ENCODE data around the gene GPHB5. TPM values are rescaled to one million over a fixed set of nuclear protein-coding genes. Genes with fewer than 3 reads are reported as not detected.
"Not testable (repeated sequence)": the region's sequence is repeated elsewhere in the genome, so short reads cannot be mapped to it uniquely, and the experiment has no call there.

The GPHB5 gene
- total and polyA plus RNA-seq, 9 of the 15 experiments (the other 6 are each of a cell fraction or from before 2014, with no cell fraction given), result not detected

- H2AFZ ChIP-seq (ENCODE audit: low read depth, low read length); ATAC-seq; H3K27ac ChIP-seq (ENCODE audit: extremely low read depth, low read depth, low read length); H3K9me3 ChIP-seq (replicated peaks; ENCODE audit: control insufficient read depth, insufficient read depth, low read depth, low read length); H3K4me3 ChIP-seq; POLR2A ChIA-PET; BruUV-seq (replicated peaks); H3K9ac ChIP-seq (ENCODE audit: insufficient read depth in 1 of 2, low read depth in 2 of 2, low read length in 2 of 2); DNase-seq (ENCODE audit: extremely low read depth in 1 of 4, low spot score in 3 of 4); H3K4me2 ChIP-seq (ENCODE audit: insufficient read depth, low read length); FAIRE-seq; H3K36me3 ChIP-seq (ENCODE audit: control insufficient read depth, insufficient read depth, low read length); H3K79me2 ChIP-seq (ENCODE audit: control insufficient read depth, insufficient read depth, low read length); H4K20me1 ChIP-seq (replicated peaks; ENCODE audit: control insufficient read depth, insufficient read depth, low read length); H3K4me1 ChIP-seq (replicated peaks in 1 of 2; ENCODE audit: control insufficient read depth in 2 of 2, insufficient read depth in 2 of 2, low read length in 2 of 2); CTCF ChIA-PET (ENCODE audit: low intra/inter-chr PET ratio); H3K9me1 ChIP-seq (ENCODE audit: control insufficient read depth, insufficient read depth, low read length); H3K27me3 ChIP-seq (ENCODE audit: control insufficient read depth in 2 of 2, insufficient read depth in 2 of 2, low read length in 2 of 2): not testable (repeated sequence)
- intact Hi-C loops (cut with micrococcal nuclease) (loop anchor here (5.0 kb wide), 2 partner anchors 108 to 1103 kb away; no protein-coding TSS in a partner anchor), in situ Hi-C loops (cut with MboI) (loop anchor here (10.0 to 25.0 kb wide), 2 partner anchors 1105 to 1393 kb away; no protein-coding TSS in a partner anchor)
- WGBS (ENCODE audit: insufficient coverage, low coverage, missing lambda C conversion rate), result 0% methylated on average over 4 of the region's 4 CpGs
These were observed 38.8 kb downstream of the GPHB5 start for GRCh38 chr14:63279933-63280332.

- Histone ChIP-seq H3K36me3 (ENCODE audit: control insufficient read depth, insufficient read depth, low read length) (no peaks in the 10 kb centered on the region), H3K4me2 (ENCODE audit: insufficient read depth, low read length) (no peak overlapping the region), H3K79me2 (ENCODE audit: control insufficient read depth, insufficient read depth, low read length) (no peaks in the 10 kb centered on the region), H3K4me1 (replicated peaks in 1 of 2; ENCODE audit: control insufficient read depth in 2 of 2, insufficient read depth in 2 of 2, low read length in 2 of 2) (no peaks in the 10 kb centered on the region), H3K9me3 (replicated peaks; ENCODE audit: control insufficient read depth, insufficient read depth, low read depth, low read length) (no peaks in the 10 kb centered on the region), H3K9me1 (ENCODE audit: control insufficient read depth, insufficient read depth, low read length) (no peaks in the 10 kb centered on the region), H3K27me3 (ENCODE audit: control insufficient read depth in 2 of 2, insufficient read depth in 2 of 2, low read length in 2 of 2) (no peaks in the 10 kb centered on the region), H3K4me3 (no peak overlapping the region), H2AFZ (ENCODE audit: low read depth, low read length) (no peak overlapping the region), H3K9ac (ENCODE audit: insufficient read depth in 1 of 2, low read depth in 2 of 2, low read length in 2 of 2) (no peak overlapping the region), H4K20me1 (replicated peaks; ENCODE audit: control insufficient read depth, insufficient read depth, low read length) (no peaks in the 10 kb centered on the region), H3K27ac (ENCODE audit: extremely low read depth, low read depth, low read length) (no peak overlapping the region)
- DNase-seq (ENCODE audit: extremely low read depth in 1 of 4, low spot score in 3 of 4) (no peak), ATAC-seq (no peak), FAIRE-seq (no peak)
- no TSS peak for BruUV-seq (replicated peaks)
- in situ Hi-C loops (cut with MboI), result loop anchor here (10.0 to 25.0 kb wide), 2 partner anchors 1103 to 1390 kb away; no protein-coding TSS in a partner anchor
- TF ChIP-seq ZBTB17 (CRISPR knock-in tag; IDR thresholded peaks at IDR 0.05) (no peak), LCOR (CRISPR knock-in tag; IDR thresholded peaks at IDR 0.05) (no peak), ZNF395 (CRISPR knock-in tag; IDR thresholded peaks at IDR 0.05) (no peak), BACH1 (tag; IDR thresholded peaks at IDR 0.05) (no peak), ARHGAP35 (IDR thresholded peaks at IDR 0.05; ENCODE audit: partially characterized antibody) (no peak)
- CTCF ChIA-PET (ENCODE audit: low intra/inter-chr PET ratio), result interaction anchor here (1.4 kb wide), 1 partner anchor 102 kb away, joined by 3 read pairs; no protein-coding TSS in a partner anchor
- intact Hi-C loops (cut with micrococcal nuclease), result loop anchor here (5.0 kb wide), 2 partner anchors 105 to 1100 kb away; no protein-coding TSS in a partner anchor
- POLR2A ChIA-PET, result interaction anchor here (0.6 to 0.7 kb wide), 2 partner anchors 143 to 658 kb away, joined by 3 to 4 read pairs; no protein-coding TSS in a partner anchor
- 0% methylated on average over 2 of the region's 2 CpGs for WGBS (ENCODE audit: insufficient coverage, low coverage, missing lambda C conversion rate)
These were observed 41.0 kb downstream of the GPHB5 start for GRCh38 chr14:63277591-63278183.

All from K562 (cell line).